Lower lobe of right lung (tissue), 2 donors: Measurements from ENCODE around the gene EFCC1. TPM values are rescaled to one million over a fixed set of nuclear protein-coding genes. Genes with fewer than 3 reads are reported as not detected.

ENCODE experiments used
- ATAC-seq, 2 donors: fragments of 200-7000 bp; cut with Tn5 transposase; one replicate each; pipeline ENCODE4 v1.9.1; 2020 to 2022; ENCODE audit warnings: mild to moderate bottlenecking in 2 of 2, moderate library complexity in 2 of 2
- DNase-seq: peaks from one replicate; pipeline ENCODE4 v3.0.0-alpha.2; 2020
- H3K27ac ChIP-seq: fragments of 200-600 bp; one replicate; pipeline ENCODE4 v1.8.0; 2022
- H3K27me3 ChIP-seq: fragments of 200-600 bp; one replicate; pipeline ENCODE4 v1.8.0; 2022; ENCODE audit warnings: low read depth
- H3K36me3 ChIP-seq: fragments of 200-600 bp; one replicate; pipeline ENCODE4 v1.8.0; 2022; ENCODE audit warnings: mild to moderate bottlenecking
- H3K4me1 ChIP-seq: fragments of 200-600 bp; one replicate; pipeline ENCODE4 v1.8.0; 2022
- H3K4me3 ChIP-seq: fragments of 200-600 bp; one replicate; pipeline ENCODE4 v1.8.0; 2022; ENCODE audit warnings: mild to moderate bottlenecking
- H3K9me3 ChIP-seq: fragments of 200-600 bp; one replicate; pipeline ENCODE4 v1.8.0; 2022
- intact Hi-C: fragments of 100-400 bp; cut with DNase I; formaldehyde crosslinking; loops from one replicate; pipeline ENCODE4 v1.11.0; 2022
- total RNA-seq: library from RNA; stranded (reverse); fragmentation: NEBNext Ultra II Directional; extraction: Animal tissue kit (Norgen Biotek cat#: 25700); gene quantifications from one replicate; pipeline ENCODE4 v1.2.1, GENCODE V29; 2021
- TF ChIP-seq, protein P1 (sequence below): fragments of 200-600 bp; IDR thresholded peaks from one replicate; pipeline ENCODE4 v1.8.0; 2022; ENCODE audit warnings: antibody characterized with exemption, mild to moderate bottlenecking
- donor health status: DM: no; HTN: yes; CAD: no; lungs with severe emphysema.

Gene EFCC1
- total RNA-seq, 1 donor from 2014 or later: 12.1 TPM

DNA sequence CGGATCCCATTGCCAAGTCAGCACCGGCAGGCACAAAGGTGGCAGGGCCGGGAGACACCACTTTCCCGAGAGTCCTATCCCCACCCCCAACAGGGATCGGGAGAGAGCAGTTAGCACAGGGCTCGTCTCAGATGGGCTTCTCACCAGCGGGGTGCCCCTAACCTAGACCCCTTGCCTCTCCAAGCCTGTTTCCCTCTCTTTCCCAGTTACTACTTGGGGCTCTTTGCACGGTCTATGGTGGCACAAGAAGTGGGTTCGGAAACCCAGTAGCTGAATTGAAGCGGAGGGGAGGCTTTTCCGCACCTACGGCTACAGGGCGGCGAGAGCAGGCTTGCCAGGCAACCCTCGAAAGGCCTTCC, 383 bp upstream of the EFCC1 start:
- TF ChIP-seq, protein P1, sequence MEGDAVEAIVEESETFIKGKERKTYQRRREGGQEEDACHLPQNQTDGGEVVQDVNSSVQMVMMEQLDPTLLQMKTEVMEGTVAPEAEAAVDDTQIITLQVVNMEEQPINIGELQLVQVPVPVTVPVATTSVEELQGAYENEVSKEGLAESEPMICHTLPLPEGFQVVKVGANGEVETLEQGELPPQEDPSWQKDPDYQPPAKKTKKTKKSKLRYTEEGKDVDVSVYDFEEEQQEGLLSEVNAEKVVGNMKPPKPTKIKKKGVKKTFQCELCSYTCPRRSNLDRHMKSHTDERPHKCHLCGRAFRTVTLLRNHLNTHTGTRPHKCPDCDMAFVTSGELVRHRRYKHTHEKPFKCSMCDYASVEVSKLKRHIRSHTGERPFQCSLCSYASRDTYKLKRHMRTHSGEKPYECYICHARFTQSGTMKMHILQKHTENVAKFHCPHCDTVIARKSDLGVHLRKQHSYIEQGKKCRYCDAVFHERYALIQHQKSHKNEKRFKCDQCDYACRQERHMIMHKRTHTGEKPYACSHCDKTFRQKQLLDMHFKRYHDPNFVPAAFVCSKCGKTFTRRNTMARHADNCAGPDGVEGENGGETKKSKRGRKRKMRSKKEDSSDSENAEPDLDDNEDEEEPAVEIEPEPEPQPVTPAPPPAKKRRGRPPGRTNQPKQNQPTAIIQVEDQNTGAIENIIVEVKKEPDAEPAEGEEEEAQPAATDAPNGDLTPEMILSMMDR: no peak
- Histone ChIP-seq H3K27ac (peak overlapping the region; percentile 77), H3K4me3 (peak overlapping the region; percentile 75), H3K36me3 (no peaks in the 10 kb centered on the region), H3K4me1 (peaks cover 53% of the 10 kb centered on the region), H3K27me3 (peaks cover 44% of the 10 kb centered on the region), H3K9me3 (no peaks in the 10 kb centered on the region)
- ATAC-seq (peak in 1 of 2 donors; percentile 1), DNase-seq (no peak)
- intact Hi-C loops: no loop called here

GRCh38 chr3:129001806-129002572, 885 bp downstream of the EFCC1 start:
- H3K27ac ChIP-seq: peak overlapping the region; percentile 77
- intact Hi-C loops: no loop called here
- peak overlapping the region; percentile 75 for H3K4me3 ChIP-seq
- DNase-seq (no peak), ATAC-seq (peak; percentile 8 to 11)
- no peaks in the 10 kb centered on the region for H3K36me3 ChIP-seq
- no peaks in the 10 kb centered on the region for H3K9me3 ChIP-seq
- H3K4me1 ChIP-seq: peaks cover 65% of the 10 kb centered on the region
- TF ChIP-seq, protein P1: no peak
- peaks cover 44% of the 10 kb centered on the region for H3K27me3 ChIP-seq

- Histone ChIP-seq H3K27ac (peak overlapping the region; percentile 77), H3K4me3 (peak overlapping the region; percentile 75), H3K4me1 (peaks cover 74% of the 10 kb centered on the region), H3K36me3 (no peaks in the 10 kb centered on the region), H3K27me3 (peaks cover 44% of the 10 kb centered on the region), H3K9me3 (no peaks in the 10 kb centered on the region)
- DNase-seq (no peak), ATAC-seq (no peak)
- intact Hi-C loops: no loop called here
- TF ChIP-seq, protein P1: no peak
Measured at GRCh38 chr3:129002573-129003569, 1.8 kb downstream of the EFCC1 start.

- TF ChIP-seq, protein P1: no peak
- H3K36me3 ChIP-seq: no peaks in the 10 kb centered on the region
- no peaks in the 10 kb centered on the region for H3K9me3 ChIP-seq
- ATAC-seq (peak; percentile 79 to 83), DNase-seq (peak; percentile 80)
- peak overlapping the region; percentile 77 for H3K27ac ChIP-seq
- H3K4me1 ChIP-seq: peaks cover 78% of the 10 kb centered on the region
- H3K4me3 ChIP-seq: peak overlapping the region; percentile 75
- intact Hi-C loops: no loop called here
- peaks cover 44% of the 10 kb centered on the region for H3K27me3 ChIP-seq
Measured at GRCh38 chr3:129003578-129004112, 2.5 kb downstream of the EFCC1 start.

- peak overlapping the region; percentile 9 for H3K4me3 ChIP-seq
- intact Hi-C loops: no loop called here
- peak overlapping the region; percentile 60 for H3K27ac ChIP-seq
Measured at GRCh38 chr3:129004639-129005295, 3.7 kb downstream of the EFCC1 start.

More at GRCh38 chr3:129004639-129005295, 3.7 kb downstream of the EFCC1 start:
- Histone ChIP-seq H3K27me3 (peaks cover 38% of the 10 kb centered on the region), H3K4me1 (peaks cover 81% of the 10 kb centered on the region), H3K9me3 (no peaks in the 10 kb centered on the region), H3K36me3 (no peaks in the 10 kb centered on the region)
- DNase-seq: no peak
- ATAC-seq: no peak
- TF ChIP-seq, protein P1: no peak
